ENCODE measurements around the gene SCYGR4. TPM values are rescaled to one million over a fixed set of nuclear protein-coding genes. Genes with fewer than 3 reads are reported as not detected.

SCYGR4 gene
- polyA plus RNA-seq, 1 experiment: not detected

- no peak for TF ChIP-seq CTCF (IDR thresholded peaks at IDR 0.05; ENCODE audit: low read depth, low read length)
- Histone ChIP-seq H3K4me3 (ENCODE audit: low read depth, low read length) (no peak overlapping the region), H3K27me3 (ENCODE audit: control insufficient read depth, insufficient read depth, low read length) (no peaks in the 10 kb centered on the region), H3K9me3 (ENCODE audit: control insufficient read depth, insufficient read depth, low read length) (no peaks in the 10 kb centered on the region; the same call in 1 of the 2 replicates), H3K27ac (ENCODE audit: low read depth, low read length) (no peak overlapping the region)
- no peak for DNase-seq (ENCODE audit: low read depth, low spot score)
- ChIA-PET CTCF (interaction anchor here (1.0 kb wide), 1 partner anchor 45 kb away, joined by 4 read pairs; no protein-coding TSS in a partner anchor), POLR2A (no interaction called here)
These were observed 4.0 kb upstream of the SCYGR4 start for GRCh38 chr2:227613272-227613660.

GRCh38 chr2:227614246-227614645 lies 3.1 kb upstream of the SCYGR4 start:
- Histone ChIP-seq H3K27ac (ENCODE audit: low read depth, low read length) (no peak overlapping the region), H3K9me3 (ENCODE audit: control insufficient read depth, insufficient read depth, low read length) (no peaks in the 10 kb centered on the region; the same call in 1 of the 2 replicates), H3K4me3 (ENCODE audit: low read depth, low read length) (no peak overlapping the region), H3K27me3 (ENCODE audit: control insufficient read depth, insufficient read depth, low read length) (no peaks in the 10 kb centered on the region)
- no peak for TF ChIP-seq CTCF (IDR thresholded peaks at IDR 0.05; ENCODE audit: low read depth, low read length)
- POLR2A ChIA-PET: no interaction called here
- no peak for DNase-seq (ENCODE audit: low read depth, low spot score)
- CTCF ChIA-PET: no interaction called here

- Histone ChIP-seq H3K9me3 (ENCODE audit: control insufficient read depth, insufficient read depth, low read length) (no peaks in the 10 kb centered on the region; the same call in 1 of the 2 replicates), H3K4me3 (ENCODE audit: low read depth, low read length) (no peak within 1 kb of the TSS), H3K27ac (ENCODE audit: low read depth, low read length) (no peak within 1 kb of the TSS), H3K27me3 (ENCODE audit: control insufficient read depth, insufficient read depth, low read length) (no peaks in the 10 kb centered on the region)
- DNase-seq (ENCODE audit: low read depth, low spot score): no peak
- POLR2A ChIA-PET: no interaction called here
- CTCF ChIA-PET: no interaction called here
- TF ChIP-seq CTCF (IDR thresholded peaks at IDR 0.05; ENCODE audit: low read depth, low read length): no peak
These were observed 2.6 kb upstream of the SCYGR4 start, which contains the start of gene SCYGR3 for GRCh38 chr2:227614740-227615139. Gene SCYGR3, minus strand, starts transcription at chr2:227614840. Its CDS starts 0 bp downstream, at chr2:227614840.

- no peaks in the 10 kb centered on the region for H3K27me3 ChIP-seq (ENCODE audit: control insufficient read depth, insufficient read depth, low read length)
- H3K9me3 ChIP-seq (ENCODE audit: control insufficient read depth, insufficient read depth, low read length): no peaks in the 10 kb centered on the region; the same call in 1 of the 2 replicates
- CTCF ChIA-PET: no interaction called here
- no peak for DNase-seq (ENCODE audit: low read depth, low spot score)
- no peak overlapping the region for H3K4me3 ChIP-seq (ENCODE audit: low read depth, low read length)
- POLR2A ChIA-PET: no interaction called here
- H3K27ac ChIP-seq (ENCODE audit: low read depth, low read length): no peak overlapping the region
- no peak for TF ChIP-seq CTCF (IDR thresholded peaks at IDR 0.05; ENCODE audit: low read depth, low read length)
These were observed 2.1 kb upstream of the SCYGR4 start for GRCh38 chr2:227615181-227615580.

GRCh38 chr2:227615906-227616305 lies 1.4 kb upstream of the SCYGR4 start:
- Histone ChIP-seq H3K27ac (ENCODE audit: low read depth, low read length) (no peak overlapping the region), H3K27me3 (ENCODE audit: control insufficient read depth, insufficient read depth, low read length) (no peaks in the 10 kb centered on the region), H3K9me3 (ENCODE audit: control insufficient read depth, insufficient read depth, low read length) (no peaks in the 10 kb centered on the region; the same call in 1 of the 2 replicates), H3K4me3 (ENCODE audit: low read depth, low read length) (no peak overlapping the region)
- ChIA-PET POLR2A (no interaction called here), CTCF (no interaction called here)
- no peak for DNase-seq (ENCODE audit: low read depth, low spot score)
- TF ChIP-seq CTCF (IDR thresholded peaks at IDR 0.05; ENCODE audit: low read depth, low read length): no peak
